H9 (cell line): ENCODE data around the gene SORCS2. TPM values are rescaled to one million over a fixed set of nuclear protein-coding genes. Genes with fewer than 3 reads are reported as not detected.

Experiments
- DNase-seq: peaks from one replicate; pipeline ENCODE4 v3.0.0-alpha.2; 2017
- H2AFZ ChIP-seq: one replicate; pipeline ENCODE4 v1.6.1; 2013; ENCODE audit warnings: mild to moderate bottlenecking, low read length, control low read depth, moderate library complexity
- H2AK5ac ChIP-seq: 2 replicates; pipeline ENCODE4 v1.6.1; 2013; ENCODE audit warnings: low read length, control low read depth, mixed read lengths; ENCODE audit not compliant: insufficient read length
- H2BK120ac ChIP-seq: one replicate; pipeline ENCODE4 v1.6.1; 2013; ENCODE audit warnings: low read depth, mild to moderate bottlenecking, low read length, control low read depth, inconsistent platforms; ENCODE audit not compliant: poor library complexity, severe bottlenecking
- H2BK12ac ChIP-seq: 2 replicates; pipeline ENCODE4 v1.6.1; 2013; ENCODE audit warnings: low read length, control low read depth, mixed read lengths, low read depth; ENCODE audit not compliant: insufficient read length
- H2BK15ac ChIP-seq: 2 replicates; pipeline ENCODE4 v1.6.1; 2013; ENCODE audit warnings: low read depth, low read length, control low read depth
- H2BK20ac ChIP-seq: one replicate; pipeline ENCODE4 v1.6.1; 2013; ENCODE audit warnings: low read depth, mild to moderate bottlenecking, low read length, control low read depth, inconsistent platforms; ENCODE audit not compliant: poor library complexity, severe bottlenecking
- H2BK5ac ChIP-seq: 2 replicates; pipeline ENCODE4 v1.6.1; 2013; ENCODE audit warnings: low read length, control low read depth, mixed read lengths; ENCODE audit not compliant: insufficient read length
- H3K14ac ChIP-seq: 2 replicates; pipeline ENCODE4 v1.6.1; 2013; ENCODE audit warnings: low read length, control low read depth; ENCODE audit not compliant: insufficient read depth
- H3K18ac ChIP-seq: 2 replicates; pipeline ENCODE4 v1.6.1; 2013; ENCODE audit warnings: low read depth, mild to moderate bottlenecking, mixed read lengths, low read length, control low read depth; ENCODE audit not compliant: insufficient read length
- H3K23ac ChIP-seq: 2 replicates; pipeline ENCODE4 v1.6.1; 2013; ENCODE audit warnings: low read length, control low read depth, mixed read lengths, low read depth; ENCODE audit not compliant: insufficient read length
- H3K23me2 ChIP-seq: 2 replicates; pipeline ENCODE4 v1.6.1; 2013; ENCODE audit warnings: low read depth, mild to moderate bottlenecking, mixed read lengths, low read length, control low read depth; ENCODE audit not compliant: insufficient read length, poor library complexity, severe bottlenecking
- H3K27ac ChIP-seq: 2 replicates; pipeline ENCODE4 v1.5.1; 2013; ENCODE audit warnings: low read length, control low read depth, mixed read lengths, low read depth; ENCODE audit not compliant: insufficient read length
- H3K27me3 ChIP-seq: 2 replicates; pipeline ENCODE4 v1.6.1; 2013; ENCODE audit warnings: low read length, control low read depth, inconsistent platforms; ENCODE audit not compliant: insufficient read depth
- H3K4ac ChIP-seq: 2 replicates; pipeline ENCODE4 v1.6.1; 2013; ENCODE audit warnings: low read depth, mild to moderate bottlenecking, control low read depth, inconsistent platforms, low read length, moderate library complexity
- H3K4me1 ChIP-seq: 2 replicates; pipeline ENCODE4 v1.6.1; 2013; ENCODE audit warnings: low read length, control low read depth, inconsistent platforms; ENCODE audit not compliant: insufficient read depth
- H3K4me2 ChIP-seq: 2 replicates; pipeline ENCODE4 v1.6.1; 2013; ENCODE audit warnings: low read length, control low read depth, mixed read lengths; ENCODE audit not compliant: insufficient read length, insufficient read depth
- H3K56ac ChIP-seq: 2 replicates; pipeline ENCODE4 v1.6.1; 2013; ENCODE audit warnings: low read depth, mild to moderate bottlenecking, mixed read lengths, low read length, control low read depth; ENCODE audit not compliant: insufficient read length
- H3K79me1 ChIP-seq: 2 replicates; pipeline ENCODE4 v1.6.1; 2013; ENCODE audit warnings: low read depth, mild to moderate bottlenecking, moderate library complexity, low read length, control low read depth, inconsistent platforms; ENCODE audit not compliant: insufficient read depth, poor library complexity, severe bottlenecking
- H3K79me2 ChIP-seq: 2 replicates; pipeline ENCODE4 v1.6.1; 2013; ENCODE audit warnings: low read length, control low read depth, inconsistent platforms; ENCODE audit not compliant: insufficient read depth
- H3K9ac ChIP-seq: 2 replicates; pipeline ENCODE4 v1.6.1; 2013; ENCODE audit warnings: low read length, control low read depth, mixed read lengths; ENCODE audit not compliant: insufficient read length; ENCODE audit errors: extremely low read depth
- H3K9me3 ChIP-seq: one replicate; pipeline ENCODE4 v1.6.1; 2013; ENCODE audit warnings: low read depth, low read length, inconsistent platforms; ENCODE audit not compliant: control insufficient read depth
- H3T11ph ChIP-seq: one replicate; pipeline ENCODE4 v1.6.1; 2013; ENCODE audit warnings: mild to moderate bottlenecking, low read length, control low read depth, inconsistent platforms
- H4K20me1 ChIP-seq: one replicate; pipeline ENCODE4 v1.6.1; 2013; ENCODE audit not compliant: control insufficient read depth, insufficient read length, insufficient read depth
- H4K5ac ChIP-seq: 2 replicates; pipeline ENCODE4 v1.6.1; 2013; ENCODE audit warnings: low read depth, mild to moderate bottlenecking, mixed read lengths, low read length, control low read depth; ENCODE audit not compliant: insufficient read length
- H4K8ac ChIP-seq: replicated peaks from 2 replicates; pipeline ENCODE4 v1.6.1; 2013; ENCODE audit warnings: low read length, control low read depth, mixed read lengths, low read depth; ENCODE audit not compliant: insufficient read length
- H4K91ac ChIP-seq: 2 replicates; pipeline ENCODE4 v1.6.1; 2013; ENCODE audit warnings: low read depth, mild to moderate bottlenecking, moderate library complexity, mixed read lengths, low read length, control low read depth; ENCODE audit not compliant: insufficient read length
- H3K27ac Mint-ChIP-seq, 3 experiments: 2 replicates in 2 of 3; 3 replicates in 1 of 3; pipeline ENCODE4 v1.8.0; 2020 to 2021; ENCODE audit warnings: mixed read lengths in 3 of 3, mild to moderate bottlenecking in 1 of 3, moderate library complexity in 1 of 3
- H3K27me3 Mint-ChIP-seq: 2 replicates; pipeline ENCODE4 v1.8.0; 2021; ENCODE audit warnings: low read depth, mild to moderate bottlenecking, moderate library complexity, mixed read lengths
- H3K36me3 Mint-ChIP-seq, 3 experiments: 2 replicates in 2 of 3; 3 replicates in 1 of 3; pipeline ENCODE4 v1.8.0; 2020 to 2021; ENCODE audit warnings: low read depth in 3 of 3, mixed read lengths in 3 of 3; ENCODE audit not compliant: insufficient read depth in 1 of 3
- H3K4me1 Mint-ChIP-seq, 2 experiments: 2 replicates each; pipeline ENCODE4 v1.8.0; 2020; ENCODE audit warnings: mixed read lengths in 2 of 2
- H3K4me3 Mint-ChIP-seq, 2 experiments: 2 replicates in 1 of 2; 3 replicates in 1 of 2; pipeline ENCODE4 v1.8.0; 2020 to 2021; ENCODE audit warnings: mild to moderate bottlenecking in 2 of 2, mixed read lengths in 2 of 2, moderate library complexity in 1 of 2
- H3K9me3 Mint-ChIP-seq, 2 experiments: 2 replicates in 1 of 2; 3 replicates in 1 of 2; pipeline ENCODE4 v1.8.0; 2020; ENCODE audit warnings: mild to moderate bottlenecking in 2 of 2, mixed read lengths in 2 of 2, moderate library complexity in 1 of 2
- CTCF ChIP-seq: fragments of 200-600 bp; sonication (generic); conservative IDR thresholded peaks from 3 replicates; pipeline ENCODE4 v1.8.0; 2021; ENCODE audit warnings: antibody characterized with exemption, mild to moderate bottlenecking
- WGBS: extraction: QIAGEN DNeasy Blood & Tissue Kit; methylation state at CpG from one replicate; pipeline ENCODE4 v1.1.7; 2013; ENCODE audit warnings: missing lambda C conversion rate, low lambda C conversion rate, mixed read lengths; ENCODE audit not compliant: insufficient read length; ENCODE audit errors: extremely low coverage; 5-methylcytosine and 5-hydroxymethylcytosine counted together
- total RNA-seq: library from RNA; stranded (reverse); gene quantifications from 2 replicates; pipeline ENCODE4 v1.2.1, GENCODE V29; 2021

The SORCS2 gene
- total RNA-seq, 1 experiment from 2014 or later = 0.57 TPM

DNA sequence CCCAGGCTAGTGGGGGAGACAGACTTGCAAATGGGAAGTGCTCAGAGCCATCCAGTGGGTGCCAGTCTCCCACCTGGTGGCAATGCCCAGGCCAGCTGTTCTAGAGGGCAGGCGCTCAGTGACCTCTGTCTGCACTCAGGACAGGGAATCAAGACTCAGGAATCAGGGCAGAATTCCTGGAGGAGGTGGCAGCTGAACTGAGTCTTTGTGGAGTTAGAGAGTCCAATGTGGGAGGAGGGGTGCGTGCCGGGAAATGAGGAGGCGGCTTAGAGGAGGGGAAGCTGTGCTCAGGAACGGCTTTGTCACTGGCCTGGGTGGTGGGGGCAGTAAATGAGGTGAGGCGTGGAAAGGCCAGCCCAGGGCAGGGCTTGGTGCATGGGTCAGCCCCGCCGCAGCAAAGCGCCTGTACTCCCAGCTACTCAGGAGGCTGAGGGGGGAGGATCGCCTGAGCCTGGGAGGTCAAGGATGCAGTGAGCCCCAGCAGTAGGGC is 31.3 kb upstream of the SORCS2 start:
- no peak overlapping the region for H3K9ac ChIP-seq
- no peak overlapping the region for H3K14ac ChIP-seq
- H3K27ac ChIP-seq = no peak overlapping the region
- Mint-ChIP-seq H3K9me3 (no peaks in the 10 kb centered on the region), H3K4me3 (no peak overlapping the region), H3K27me3 (peaks cover 7% of the 10 kb centered on the region), H3K36me3 (no peaks in the 10 kb centered on the region), H3K4me1 (peaks cover 5 to 23% of the 10 kb centered on the region in 2 experiments), H3K27ac (no peak overlapping the region)
- TF ChIP-seq CTCF = no peak
- H3K18ac ChIP-seq = no peak overlapping the region
- no peak overlapping the region for H2BK20ac ChIP-seq
- H4K91ac ChIP-seq = no peak overlapping the region
- H2AFZ ChIP-seq = no peak overlapping the region
- no peaks in the 10 kb centered on the region for H3K27me3 ChIP-seq
- no peak overlapping the region for H4K8ac ChIP-seq
- no peaks in the 10 kb centered on the region for H3K4me1 ChIP-seq
- H2BK5ac ChIP-seq = no peak overlapping the region
- no peak overlapping the region for H3T11ph ChIP-seq
- H4K5ac ChIP-seq = no peak overlapping the region
- no peak overlapping the region for H2AK5ac ChIP-seq
- no peak overlapping the region for H2BK12ac ChIP-seq
- H4K20me1 ChIP-seq = no peaks in the 10 kb centered on the region
- no CpG with 5 or more reads among the region's 10 CpGs for WGBS
- H3K79me2 ChIP-seq = no peaks in the 10 kb centered on the region
- H3K4ac ChIP-seq = no peak overlapping the region
- H3K23me2 ChIP-seq = no peaks in the 10 kb centered on the region
- no peak overlapping the region for H2BK15ac ChIP-seq
- no peaks in the 10 kb centered on the region for H3K79me1 ChIP-seq
- DNase-seq = peak; percentile 15
- no peak overlapping the region for H3K4me2 ChIP-seq
- H3K9me3 ChIP-seq = no peaks in the 10 kb centered on the region
- H2BK120ac ChIP-seq = no peak overlapping the region
- no peak overlapping the region for H3K23ac ChIP-seq
- H3K56ac ChIP-seq = no peak overlapping the region
